Measurements from ENCODE around the gene GSC. TPM values are rescaled to one million over a fixed set of nuclear protein-coding genes. Genes with fewer than 3 reads are reported as not detected.

Gene GSC
- total RNA-seq, 1 donor from 2014 or later = not detected

DNA sequence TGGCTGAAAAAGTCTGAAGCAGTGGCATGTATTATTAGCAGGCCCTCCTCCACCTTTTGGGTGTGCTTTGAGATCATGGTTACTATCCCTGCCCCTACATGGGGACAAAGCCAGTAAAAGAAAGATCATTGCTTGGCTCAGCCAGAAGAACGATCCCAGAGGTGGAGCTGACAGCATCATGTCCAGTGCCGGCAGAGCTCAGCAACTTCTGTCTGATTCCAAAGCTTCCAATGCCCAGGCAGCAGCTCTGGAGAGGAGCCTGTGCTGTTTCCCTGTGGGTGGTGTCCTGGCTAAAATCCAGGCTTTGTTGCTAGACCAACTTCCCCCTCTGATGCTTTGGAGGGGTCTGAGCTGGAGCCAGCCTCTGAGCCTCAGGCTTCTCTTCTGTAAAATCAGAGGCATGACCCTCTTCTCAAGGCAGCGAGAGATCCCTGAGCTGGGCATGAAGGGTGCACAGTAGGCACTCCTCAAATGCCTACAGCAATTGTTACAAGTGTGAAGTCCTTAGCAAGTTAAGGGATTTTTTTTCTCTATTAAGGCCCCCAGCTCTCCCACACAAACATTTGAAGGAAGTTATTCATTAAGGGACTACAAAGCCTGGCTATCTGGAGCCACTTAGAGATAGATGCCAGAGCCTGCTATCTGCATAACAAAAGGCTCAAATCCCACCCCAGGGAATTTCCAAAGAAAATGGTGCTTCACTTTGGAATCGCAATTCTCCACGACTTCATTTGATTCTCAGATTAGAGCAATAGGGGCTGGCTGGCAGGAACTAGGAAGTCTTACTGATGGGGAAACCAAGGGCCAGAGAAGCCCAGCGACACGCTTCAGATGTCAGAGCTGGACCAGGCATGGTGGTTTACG lies 10.9 kb upstream of the GSC start:
- no peak for DNase-seq
- peaks cover 47% of the 10 kb centered on the region for H3K27me3 ChIP-seq

DNA sequence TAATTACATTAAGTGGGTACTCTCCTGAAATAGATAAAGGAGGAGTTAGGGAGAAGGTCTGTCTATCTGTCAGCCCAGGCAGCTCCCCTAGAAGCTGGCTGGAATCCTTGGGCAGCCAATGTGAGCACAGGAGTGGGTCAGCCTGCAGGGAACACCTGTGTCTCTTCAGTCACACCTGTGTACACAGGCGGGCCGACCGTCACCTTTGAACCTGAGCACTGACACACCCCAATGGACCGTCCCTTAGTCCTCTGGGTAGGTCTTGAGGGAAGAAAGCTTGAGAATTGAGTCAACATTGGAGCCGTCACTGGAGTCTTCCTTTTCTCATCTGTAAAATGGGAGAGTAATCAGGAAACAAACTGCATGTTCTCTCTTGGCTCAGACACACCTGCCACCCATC lies 9.8 kb upstream of the GSC start:
- peaks cover 58% of the 10 kb centered on the region for H3K27me3 ChIP-seq
- DNase-seq (no peak), ATAC-seq (no peak)
- TF ChIP-seq, protein P1, sequence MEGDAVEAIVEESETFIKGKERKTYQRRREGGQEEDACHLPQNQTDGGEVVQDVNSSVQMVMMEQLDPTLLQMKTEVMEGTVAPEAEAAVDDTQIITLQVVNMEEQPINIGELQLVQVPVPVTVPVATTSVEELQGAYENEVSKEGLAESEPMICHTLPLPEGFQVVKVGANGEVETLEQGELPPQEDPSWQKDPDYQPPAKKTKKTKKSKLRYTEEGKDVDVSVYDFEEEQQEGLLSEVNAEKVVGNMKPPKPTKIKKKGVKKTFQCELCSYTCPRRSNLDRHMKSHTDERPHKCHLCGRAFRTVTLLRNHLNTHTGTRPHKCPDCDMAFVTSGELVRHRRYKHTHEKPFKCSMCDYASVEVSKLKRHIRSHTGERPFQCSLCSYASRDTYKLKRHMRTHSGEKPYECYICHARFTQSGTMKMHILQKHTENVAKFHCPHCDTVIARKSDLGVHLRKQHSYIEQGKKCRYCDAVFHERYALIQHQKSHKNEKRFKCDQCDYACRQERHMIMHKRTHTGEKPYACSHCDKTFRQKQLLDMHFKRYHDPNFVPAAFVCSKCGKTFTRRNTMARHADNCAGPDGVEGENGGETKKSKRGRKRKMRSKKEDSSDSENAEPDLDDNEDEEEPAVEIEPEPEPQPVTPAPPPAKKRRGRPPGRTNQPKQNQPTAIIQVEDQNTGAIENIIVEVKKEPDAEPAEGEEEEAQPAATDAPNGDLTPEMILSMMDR (IDR thresholded peaks at IDR 0.05) = no peak
- H3K9me3 ChIP-seq = no peaks in the 10 kb centered on the region
- no peaks in the 10 kb centered on the region for H3K4me1 ChIP-seq
- H3K4me3 ChIP-seq = no peak overlapping the region
- no peaks in the 10 kb centered on the region for H3K36me3 ChIP-seq
- intact Hi-C loops (cut with DNase I) = no loop called here
- no peak overlapping the region for H3K27ac ChIP-seq

More for the DNA sequence above, 10.9 kb upstream of the GSC start:
- H3K4me3 ChIP-seq = no peak overlapping the region
- intact Hi-C loops (cut with DNase I) = no loop called here
- no peak for ATAC-seq
- no peaks in the 10 kb centered on the region for H3K36me3 ChIP-seq
- H3K4me1 ChIP-seq = no peaks in the 10 kb centered on the region
- no peaks in the 10 kb centered on the region for H3K9me3 ChIP-seq
- TF ChIP-seq, protein P1 (IDR thresholded peaks at IDR 0.05) = no peak
- H3K27ac ChIP-seq = no peak overlapping the region

DNA sequence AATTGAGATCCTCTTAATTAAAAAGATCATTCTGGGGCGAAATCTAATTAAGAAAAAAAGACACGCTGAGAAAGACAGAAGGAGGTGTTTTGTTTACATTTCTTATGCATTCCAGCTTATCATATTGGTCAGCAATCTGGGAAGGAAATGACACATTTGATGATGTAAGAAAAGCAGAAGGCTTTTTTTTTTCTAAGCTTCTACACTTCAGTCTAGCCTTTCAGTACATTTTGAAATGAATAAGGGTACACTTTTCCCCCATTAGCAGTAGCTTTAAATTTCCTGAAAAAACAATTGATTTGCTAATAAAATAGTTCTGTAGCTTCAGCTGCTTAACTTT lies 5.9 kb upstream of the GSC start:
- DNase-seq (no peak), ATAC-seq (no peak)
- no peaks in the 10 kb centered on the region for H3K9me3 ChIP-seq
- H3K27me3 ChIP-seq = peaks cover 95% of the 10 kb centered on the region
- intact Hi-C loops (cut with DNase I) = no loop called here
- H3K4me1 ChIP-seq = no peaks in the 10 kb centered on the region
- TF ChIP-seq, protein P1 (IDR thresholded peaks at IDR 0.05) = no peak
- no peaks in the 10 kb centered on the region for H3K36me3 ChIP-seq
- no peak overlapping the region for H3K27ac ChIP-seq
- no peak overlapping the region for H3K4me3 ChIP-seq

DNA sequence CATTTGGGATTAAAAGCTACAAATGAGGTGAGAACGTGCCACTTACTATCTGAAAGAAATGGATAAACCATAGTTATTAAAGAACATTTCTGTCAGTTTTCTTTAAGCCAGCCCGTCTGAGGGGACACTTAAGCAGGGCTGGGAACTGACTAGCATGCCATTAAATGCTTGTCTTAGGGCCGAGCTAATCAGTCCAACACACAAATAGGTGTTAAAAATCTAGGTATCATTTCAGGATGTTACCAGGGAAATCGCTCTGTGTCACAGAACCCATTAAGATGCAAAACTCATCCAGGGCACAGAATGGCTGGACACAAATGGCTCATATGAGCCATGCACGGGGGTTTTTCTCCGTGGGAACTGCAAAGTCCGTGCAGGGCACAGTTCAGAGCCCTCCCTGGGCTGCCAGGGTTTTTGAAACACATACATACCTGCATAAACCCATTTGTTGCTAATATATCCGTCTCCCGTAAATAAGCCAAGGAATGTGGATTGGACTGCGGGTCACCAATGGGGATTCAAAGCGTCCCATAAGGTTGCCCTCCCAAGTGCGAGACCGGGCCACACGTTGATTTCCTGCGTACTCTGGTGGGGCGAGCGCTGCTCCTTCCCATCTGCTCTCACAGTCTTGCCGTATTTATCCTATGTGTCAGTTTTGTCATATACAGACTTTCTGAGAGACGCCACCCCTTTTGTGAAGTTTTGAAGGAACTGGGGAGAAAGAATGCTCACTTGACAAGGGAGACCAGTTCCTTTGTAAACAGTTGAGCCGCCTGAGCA lies 5.4 kb upstream of the GSC start:
- Histone ChIP-seq H3K9me3 (no peaks in the 10 kb centered on the region), H3K27me3 (peaks cover 96% of the 10 kb centered on the region), H3K27ac (no peak overlapping the region), H3K4me3 (no peak overlapping the region), H3K4me1 (peaks cover 2% of the 10 kb centered on the region), H3K36me3 (no peaks in the 10 kb centered on the region)
- TF ChIP-seq, protein P1 (IDR thresholded peaks at IDR 0.05) = no peak
- ATAC-seq (no peak), DNase-seq (no peak)
- intact Hi-C loops (cut with DNase I) = no loop called here

DNA sequence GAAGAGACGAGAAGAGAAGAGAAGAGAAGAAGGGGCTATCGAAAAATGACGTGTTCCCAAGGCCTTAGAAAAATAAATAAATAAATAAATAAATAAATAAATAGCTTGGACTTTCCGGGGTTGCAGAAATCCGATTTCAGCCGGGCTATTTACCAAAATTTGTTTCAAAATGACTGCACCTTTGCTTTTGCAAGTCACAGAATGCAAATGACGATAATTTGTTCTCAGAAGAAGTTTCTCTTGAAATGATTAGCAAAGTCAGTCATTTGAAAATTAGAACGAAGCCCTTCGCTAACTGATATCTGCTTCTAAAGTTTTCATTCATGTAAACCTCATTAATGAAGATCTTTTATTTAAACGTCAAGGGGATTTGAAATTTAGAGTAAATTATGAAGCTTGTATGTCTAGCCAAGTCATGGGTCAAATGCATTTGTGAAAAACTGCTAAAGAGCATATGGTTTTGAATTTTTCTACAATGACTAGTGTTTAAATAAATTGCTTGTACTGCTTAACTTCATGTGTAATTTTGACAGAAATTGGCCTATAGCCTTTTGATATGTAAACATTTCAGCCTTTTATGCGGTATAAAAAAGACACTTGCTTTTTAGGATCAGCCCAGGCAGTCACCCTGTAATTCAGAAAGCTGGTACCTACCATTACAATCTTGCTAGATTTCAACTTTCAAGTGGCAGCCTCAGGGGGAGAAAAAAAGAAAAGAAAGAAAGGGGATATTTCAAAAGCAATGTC lies 4.6 kb upstream of the GSC start:
- DNase-seq = no peak
- TF ChIP-seq, protein P1 (IDR thresholded peaks at IDR 0.05) = no peak
- intact Hi-C loops (cut with DNase I) = no loop called here
- no peak for ATAC-seq
- H3K4me1 ChIP-seq = peaks cover 8% of the 10 kb centered on the region
- H3K27me3 ChIP-seq = peaks cover 96% of the 10 kb centered on the region
- H3K4me3 ChIP-seq = no peak overlapping the region
- H3K27ac ChIP-seq = no peak overlapping the region
- no peaks in the 10 kb centered on the region for H3K9me3 ChIP-seq
- no peaks in the 10 kb centered on the region for H3K36me3 ChIP-seq
